Stimulated activated CD8-positive, alpha-beta memory T cell treated with anti-CD3 and anti-CD28 coated beads, Interleukin-4, amount 100 ng/mL, for 24 hours (primary cell): ENCODE data around the gene GCK.

Source experiments
- DNase-seq: peaks from one replicate; pipeline ENCODE4 v3.0.0-alpha.2; 2020; ENCODE audit warnings: low read depth

The GCK gene

GRCh38 chr7:44155191-44156185 lies 33.8 kb downstream of the GCK start:
- DNase-seq = no peak

GRCh38 chr7:44154703-44155102 lies 34.5 kb downstream of the GCK start:
- DNase-seq = no peak

- DNase-seq = no peak
Observed at GRCh38 chr7:44153948-44154335, 35.3 kb downstream of the GCK start.

- no peak for DNase-seq
Observed at GRCh38 chr7:44152971-44153947, 36.0 kb downstream of the GCK start.

GRCh38 chr7:44151956-44152355 lies 37.3 kb downstream of the GCK start:
- DNase-seq = no peak

GRCh38 chr7:44150966-44151941 lies 38.0 kb downstream of the GCK start:
- no peak for DNase-seq

- DNase-seq = no peak
Observed at GRCh38 chr7:44150466-44150832, 38.8 kb downstream of the GCK start.

- no peak for DNase-seq
Observed at GRCh38 chr7:44149571-44150465, 39.4 kb downstream of the GCK start.

- DNase-seq = no peak
Observed at GRCh38 chr7:44148961-44149536, 40.2 kb downstream of the GCK start.

- no peak for DNase-seq
Observed at GRCh38 chr7:44148166-44148565, 41.1 kb downstream of the GCK start.

- DNase-seq = no peak
Observed at GRCh38 chr7:44147026-44147991, 41.9 kb downstream of the GCK start.

- DNase-seq = peak; percentile 56
Observed at GRCh38 chr7:44145969-44146911, 43.0 kb downstream of the GCK start.

GRCh38 chr7:44145479-44145968 lies 43.7 kb downstream of the GCK start:
- peak; percentile 38 for DNase-seq

GRCh38 chr7:44144968-44145478 lies 44.2 kb downstream of the GCK start:
- no peak for DNase-seq

GRCh38 chr7:44144426-44144967 lies 44.7 kb downstream of the GCK start:
- no peak for DNase-seq

GRCh38 chr7:44143646-44144250 lies 45.5 kb downstream of the GCK start:
- no peak for DNase-seq

- no peak for DNase-seq
Observed at GRCh38 chr7:44142028-44142427, 47.2 kb downstream of the GCK start.
